ENCODE data around the gene IGF1.

IGF1 gene

GRCh38 chr12:102399653-102400052 is 80.7 kb downstream of the IGF1 start:
- no peak for TF ChIP-seq CTCF (IDR thresholded peaks at IDR 0.05; ENCODE audit: insufficient read depth, missing control alignments)
- FAIRE-seq (no peak), DNase-seq (ENCODE audit: insufficient read length, low spot score) (no peak)

GRCh38 chr12:102396276-102396675 is 84.1 kb downstream of the IGF1 start:
- no peak for TF ChIP-seq CTCF (IDR thresholded peaks at IDR 0.05; ENCODE audit: insufficient read depth, missing control alignments)
- peak; percentile 97 for FAIRE-seq
- DNase-seq (ENCODE audit: insufficient read length, low spot score) = peak; percentile 26

GRCh38 chr12:102394200-102394599 is 86.2 kb downstream of the IGF1 start:
- no peak for DNase-seq (ENCODE audit: insufficient read length, low spot score)
- TF ChIP-seq CTCF (IDR thresholded peaks at IDR 0.05; ENCODE audit: insufficient read depth, missing control alignments) = no peak
- no peak for FAIRE-seq

GRCh38 chr12:102390068-102390467 is 90.3 kb downstream of the IGF1 start:
- FAIRE-seq (no peak), DNase-seq (ENCODE audit: insufficient read length, low spot score) (no peak)
- no peak for TF ChIP-seq CTCF (IDR thresholded peaks at IDR 0.05; ENCODE audit: insufficient read depth, missing control alignments)

- no peak for TF ChIP-seq CTCF (IDR thresholded peaks at IDR 0.05; ENCODE audit: insufficient read depth, missing control alignments)
- DNase-seq (ENCODE audit: insufficient read length, low spot score) (no peak), FAIRE-seq (no peak)
These were observed 91.9 kb downstream of the IGF1 start for GRCh38 chr12:102388469-102388868.

- no peak for FAIRE-seq
- no peak for TF ChIP-seq CTCF (IDR thresholded peaks at IDR 0.05; ENCODE audit: insufficient read depth, missing control alignments)
These were observed 95.0 kb downstream of the IGF1 start for GRCh38 chr12:102385343-102385742.

GRCh38 chr12:102379346-102380162 is 100.8 kb downstream of the IGF1 start:
- no peak for DNase-seq (ENCODE audit: insufficient read length, low spot score)
- FAIRE-seq = no peak
- TF ChIP-seq CTCF (IDR thresholded peaks at IDR 0.05; ENCODE audit: insufficient read depth, missing control alignments) = no peak

More at GRCh38 chr12:102385343-102385742, 95.0 kb downstream of the IGF1 start:
- no peak for DNase-seq (ENCODE audit: insufficient read length, low spot score)

Measured in D721Med (cell line).